Stimulated activated memory B cell treated with anti-CD40 and anti-IgM and Interleukin-4, amounts not matched to agents 10 μg/mL and 1 μg/mL and 100 μg/mL, for 72 hours (primary cell): ENCODE results near the gene TBC1D3I.
"Not testable (repeated sequence)": the region's sequence is repeated elsewhere in the genome, so short reads cannot be mapped to it uniquely, and the experiment has no call there.

Experiments used
- ATAC-seq: fragments of 150-1000 bp; cut with Tn5 transposase; 2 replicates; pipeline ENCODE4 v1.10.0; 2021
- H3K27ac Mint-ChIP-seq: one replicate; pipeline ENCODE4 v1.8.0; 2022; ENCODE audit warnings: mild to moderate bottlenecking, mixed read lengths
- H3K27me3 Mint-ChIP-seq: one replicate; pipeline ENCODE4 v1.8.0; 2022; ENCODE audit warnings: mixed read lengths
- H3K36me3 Mint-ChIP-seq: one replicate; pipeline ENCODE4 v1.8.0; 2022; ENCODE audit warnings: mixed read lengths
- H3K4me1 Mint-ChIP-seq: one replicate; pipeline ENCODE4 v1.8.0; 2022; ENCODE audit warnings: mixed read lengths
- H3K4me3 Mint-ChIP-seq: one replicate; pipeline ENCODE4 v1.8.0; 2022; ENCODE audit warnings: mild to moderate bottlenecking, moderate library complexity, mixed read lengths
- H3K9me3 Mint-ChIP-seq: one replicate; pipeline ENCODE4 v1.8.0; 2022; ENCODE audit warnings: mixed read lengths

The TBC1D3I gene

DNA sequence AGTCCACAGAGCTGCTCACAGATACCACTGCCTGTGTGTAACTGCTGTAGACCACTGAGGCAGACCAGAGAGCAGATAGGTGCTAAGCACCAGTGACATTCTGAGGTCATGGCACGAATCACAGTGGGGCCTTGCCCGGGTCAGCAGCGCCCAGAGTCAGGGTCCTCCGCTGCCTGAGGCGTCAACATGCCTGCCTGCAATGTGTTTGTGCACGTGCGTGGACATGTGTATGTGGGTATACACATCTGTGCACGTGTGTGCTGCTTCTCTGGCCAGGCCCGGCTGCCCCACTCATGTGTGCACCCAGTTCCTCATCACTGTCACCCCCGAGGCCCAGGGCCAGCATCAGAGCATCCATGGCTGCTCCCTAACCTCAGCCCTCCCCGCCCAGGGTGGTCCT is at the start of gene TBC1D3I:
TSS of gene TBC1D3I (minus strand) at position 101 of the 400 bp plus-strand sequence. CDS start 1,585 bp downstream, outside the sequence.
- H3K36me3 Mint-ChIP-seq, H3K4me1 Mint-ChIP-seq, H3K27ac Mint-ChIP-seq, ATAC-seq, H3K9me3 Mint-ChIP-seq, H3K27me3 Mint-ChIP-seq, H3K4me3 Mint-ChIP-seq: not testable (repeated sequence)

DNA sequence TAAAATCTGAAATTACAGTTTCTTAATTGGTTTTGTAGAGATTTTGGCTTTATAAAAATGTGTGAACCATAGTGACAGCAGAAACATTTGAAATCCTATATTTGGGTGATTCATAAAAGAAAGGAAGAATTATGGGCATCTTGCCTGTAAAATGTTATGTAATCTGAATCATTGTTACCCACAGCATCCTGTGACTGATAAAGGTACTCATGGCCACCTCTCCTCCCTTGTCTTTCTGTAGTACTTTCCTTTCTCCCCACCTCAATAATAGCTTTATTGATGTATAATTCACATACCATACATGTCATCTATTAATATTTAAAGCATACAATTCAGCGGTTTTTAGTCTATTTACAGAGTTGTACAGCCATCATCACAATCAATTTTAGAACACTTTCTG is 30.8 kb upstream of the TBC1D3I start:
- H3K36me3 Mint-ChIP-seq, H3K4me3 Mint-ChIP-seq, H3K4me1 Mint-ChIP-seq, ATAC-seq, H3K27ac Mint-ChIP-seq, H3K27me3 Mint-ChIP-seq, H3K9me3 Mint-ChIP-seq: not testable (repeated sequence)

DNA sequence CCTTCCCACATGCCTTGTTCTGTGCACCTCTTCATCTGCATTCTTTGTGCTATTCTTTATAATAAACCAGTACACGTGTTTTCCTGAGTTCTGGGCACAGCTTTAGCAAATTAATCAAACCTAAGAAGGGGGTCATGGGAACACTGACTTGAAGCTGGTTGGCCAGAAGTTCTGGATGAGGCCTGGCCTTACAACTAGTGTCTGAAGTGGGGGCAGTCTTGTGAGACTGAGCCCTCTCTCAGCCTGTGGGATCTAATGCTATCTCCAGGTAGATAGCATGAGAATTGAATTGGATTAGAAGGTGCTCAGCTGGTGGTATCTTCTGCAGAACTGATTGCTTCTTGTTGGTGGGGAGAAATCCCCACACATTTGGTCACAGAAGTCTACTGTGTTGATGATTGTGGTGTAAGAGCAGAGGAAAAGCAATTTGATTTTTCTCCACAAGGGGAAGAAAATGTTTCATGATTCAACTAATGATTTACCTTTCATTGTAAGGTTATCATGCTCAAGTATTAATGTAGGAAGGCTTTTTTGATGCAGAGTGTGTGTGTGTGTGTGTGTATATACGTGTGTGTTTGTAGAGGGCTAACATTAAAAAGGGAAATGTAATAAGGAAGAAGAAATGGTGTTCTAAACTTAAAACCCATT is 25.7 kb upstream of the TBC1D3I start:
- not testable (repeated sequence) for H3K4me3 Mint-ChIP-seq, H3K27me3 Mint-ChIP-seq, H3K36me3 Mint-ChIP-seq, H3K9me3 Mint-ChIP-seq, ATAC-seq, H3K27ac Mint-ChIP-seq, H3K4me1 Mint-ChIP-seq

DNA sequence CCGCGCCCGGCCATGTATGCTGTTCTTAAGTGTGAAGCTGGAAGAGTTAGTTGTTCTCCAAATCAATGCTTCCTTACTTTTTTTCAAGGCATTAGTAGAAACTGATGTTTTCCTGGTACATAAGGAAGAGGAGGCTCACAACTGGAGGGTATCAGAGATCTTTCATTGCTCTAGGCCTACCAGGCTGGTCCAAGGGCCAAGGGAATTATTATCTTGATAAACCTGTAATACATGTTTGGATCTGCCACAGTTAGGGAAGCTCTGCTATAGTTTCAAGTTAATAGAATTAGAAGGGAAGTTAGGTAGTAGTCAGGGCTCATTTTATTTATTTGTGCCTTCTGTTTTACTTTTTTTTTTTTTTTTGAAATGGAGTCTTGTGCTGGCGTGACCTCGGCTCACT is 19.8 kb upstream of the TBC1D3I start:
- H3K4me1 Mint-ChIP-seq, H3K27ac Mint-ChIP-seq, H3K9me3 Mint-ChIP-seq, H3K4me3 Mint-ChIP-seq, H3K36me3 Mint-ChIP-seq, ATAC-seq, H3K27me3 Mint-ChIP-seq: not testable (repeated sequence)

DNA sequence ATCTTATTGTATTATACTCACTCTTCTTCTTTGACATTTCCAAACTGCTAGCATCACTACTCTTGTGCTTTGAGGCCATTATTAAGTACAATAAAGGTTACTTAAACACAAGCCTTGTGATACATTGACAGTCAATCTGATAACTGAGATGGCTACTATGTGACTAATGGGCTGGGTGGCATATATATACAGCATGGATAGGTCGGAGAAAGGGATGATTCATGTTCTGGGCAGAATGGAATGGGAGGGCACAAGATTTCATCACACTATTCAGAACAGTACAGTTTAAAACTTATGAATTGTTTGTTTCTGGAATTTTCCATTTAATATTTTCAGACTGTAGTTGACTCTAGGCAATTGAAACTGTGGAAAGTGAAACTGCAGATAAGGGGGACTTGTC is 18.9 kb upstream of the TBC1D3I start:
- ATAC-seq, H3K4me3 Mint-ChIP-seq, H3K4me1 Mint-ChIP-seq: not testable (repeated sequence)

DNA sequence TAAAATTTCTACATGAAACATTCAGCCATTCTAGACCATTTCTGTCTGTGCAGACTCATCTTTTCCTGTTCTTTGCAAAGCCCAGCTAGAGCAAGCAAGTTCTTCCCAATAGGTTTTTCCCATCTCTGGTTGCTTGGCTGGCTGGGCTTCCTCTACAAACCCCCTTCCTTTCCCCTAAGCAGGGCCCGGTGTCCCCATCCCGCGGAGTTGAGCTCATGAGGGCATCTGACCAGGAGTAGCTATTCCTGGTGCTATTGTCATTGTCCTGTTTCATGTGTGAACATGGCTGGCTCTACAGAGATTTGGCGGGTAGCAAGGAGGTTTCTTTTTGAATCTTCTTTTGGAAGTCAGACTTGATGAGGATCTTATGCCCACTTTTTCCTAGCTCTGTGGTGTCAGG is 22.3 kb downstream of the TBC1D3I start:
- ATAC-seq, H3K4me1 Mint-ChIP-seq, H3K27me3 Mint-ChIP-seq, H3K27ac Mint-ChIP-seq, H3K36me3 Mint-ChIP-seq, H3K9me3 Mint-ChIP-seq, H3K4me3 Mint-ChIP-seq: not testable (repeated sequence)

More for the DNA sequence above, 18.9 kb upstream of the TBC1D3I start:
- not testable (repeated sequence) for H3K27me3 Mint-ChIP-seq, H3K27ac Mint-ChIP-seq, H3K9me3 Mint-ChIP-seq, H3K36me3 Mint-ChIP-seq

DNA sequence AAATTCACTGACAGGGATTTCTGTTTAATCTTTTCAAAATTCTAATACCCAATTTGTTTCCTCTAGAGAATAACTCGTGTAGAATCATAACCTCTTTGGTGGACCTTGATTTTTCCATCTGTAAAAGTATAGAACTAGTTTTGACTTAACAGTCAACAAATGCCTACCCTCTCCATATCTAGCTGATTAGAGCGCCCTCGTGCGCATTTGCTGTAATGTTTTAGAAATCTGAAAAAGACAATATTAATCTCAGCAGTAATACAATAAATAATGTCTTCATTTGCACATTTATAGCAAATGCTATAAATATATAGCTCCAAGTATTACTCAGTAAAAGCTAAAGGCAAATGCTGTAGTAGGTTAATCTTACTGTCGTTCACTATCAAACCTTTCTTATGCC is 34.7 kb downstream of the TBC1D3I start:
- H3K4me3 Mint-ChIP-seq, H3K27ac Mint-ChIP-seq, H3K27me3 Mint-ChIP-seq, H3K4me1 Mint-ChIP-seq, H3K36me3 Mint-ChIP-seq, ATAC-seq, H3K9me3 Mint-ChIP-seq: not testable (repeated sequence)

DNA sequence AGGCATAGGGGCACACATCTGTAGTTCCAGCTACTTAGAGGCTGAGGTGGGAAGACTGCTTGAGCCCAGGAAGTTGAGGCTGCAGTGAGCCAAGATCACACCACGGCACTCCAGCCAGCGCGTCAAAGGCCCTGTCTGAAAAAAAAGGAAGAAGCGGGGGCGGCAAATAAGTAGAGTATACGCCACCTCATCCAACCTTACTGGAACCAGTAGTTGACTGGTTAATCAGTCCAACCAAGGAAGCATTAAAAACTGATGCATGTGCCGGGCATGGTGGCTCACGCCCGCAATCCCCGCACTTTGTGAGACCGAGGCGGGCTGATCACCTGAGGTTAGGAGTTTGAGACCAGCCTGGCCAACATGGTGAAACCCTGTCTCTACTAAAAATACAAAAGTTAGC is 41.4 kb downstream of the TBC1D3I start:
- not testable (repeated sequence) for ATAC-seq, H3K9me3 Mint-ChIP-seq, H3K4me3 Mint-ChIP-seq, H3K27ac Mint-ChIP-seq, H3K36me3 Mint-ChIP-seq, H3K4me1 Mint-ChIP-seq
- peaks cover 26% of the 10 kb centered on the region for H3K27me3 Mint-ChIP-seq

DNA sequence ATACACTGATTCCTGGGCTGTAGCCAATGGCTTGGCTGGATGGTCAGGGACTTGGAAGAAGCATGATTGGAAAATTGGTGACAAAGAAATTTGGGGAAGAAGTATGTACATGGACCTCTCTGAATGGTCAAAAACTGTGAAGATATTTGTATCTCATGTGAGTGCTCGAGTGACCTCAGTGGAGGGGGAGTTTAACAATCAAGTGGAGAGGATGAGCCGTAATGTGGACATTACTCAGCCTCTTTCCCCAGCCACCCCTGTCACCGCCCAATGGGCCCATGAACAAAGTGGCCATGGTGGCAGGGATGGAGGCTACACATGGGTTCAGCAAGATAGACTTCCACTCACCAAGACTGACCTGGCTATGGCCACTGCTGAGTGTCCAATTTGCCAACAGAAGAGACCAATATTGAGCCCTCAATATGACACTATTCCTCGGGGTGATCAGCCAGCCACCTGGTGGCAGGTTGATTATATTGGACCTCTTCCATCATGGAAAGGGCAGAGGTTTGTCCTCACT is 42.7 kb downstream of the TBC1D3I start:
- not testable (repeated sequence) for H3K4me3 Mint-ChIP-seq, ATAC-seq, H3K36me3 Mint-ChIP-seq, H3K27ac Mint-ChIP-seq, H3K4me1 Mint-ChIP-seq
- Mint-ChIP-seq H3K9me3 (peaks cover 10% of the 10 kb centered on the region), H3K27me3 (peaks cover 36% of the 10 kb centered on the region)

DNA sequence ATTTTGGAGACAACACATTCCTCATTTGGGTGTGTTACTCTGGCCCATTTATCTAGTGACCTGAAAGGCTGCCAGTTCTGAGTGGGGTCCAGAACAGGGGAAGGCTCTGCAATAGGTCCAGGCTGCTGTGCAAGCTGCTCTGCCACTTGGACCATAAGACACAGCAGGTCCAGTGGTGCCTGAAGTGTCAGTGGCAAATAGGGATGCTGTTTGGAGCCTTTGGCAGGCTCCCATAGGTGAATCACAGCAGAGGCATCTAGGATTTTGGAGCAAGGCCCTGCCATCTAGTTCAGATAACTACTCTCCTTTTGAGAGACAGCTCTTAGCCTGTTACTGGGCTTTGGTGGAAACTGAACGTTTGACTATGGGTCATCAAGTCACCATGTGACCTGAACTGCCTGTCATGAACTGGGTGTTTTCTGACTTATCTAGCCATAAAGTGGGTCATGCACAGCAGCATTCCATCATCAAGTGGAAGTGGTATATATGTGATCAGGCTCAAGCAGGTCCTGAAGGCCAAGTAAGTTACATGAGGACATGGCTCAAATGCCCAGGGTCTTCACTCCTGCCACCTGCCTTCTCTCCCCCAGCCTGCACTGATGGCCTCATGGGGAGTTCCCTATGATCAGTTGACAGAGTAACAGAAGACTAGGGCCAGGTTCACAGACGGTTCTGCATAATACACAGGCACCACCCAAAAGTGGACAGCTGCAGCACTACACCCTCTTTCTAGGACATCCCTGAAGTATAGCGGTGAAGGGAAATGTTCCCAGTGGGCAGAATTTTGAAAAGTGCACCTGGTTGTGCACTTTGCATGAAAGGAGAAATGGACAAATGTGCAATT is 43.4 kb downstream of the TBC1D3I start:
- not testable (repeated sequence) for ATAC-seq, H3K27ac Mint-ChIP-seq, H3K4me3 Mint-ChIP-seq, H3K36me3 Mint-ChIP-seq, H3K4me1 Mint-ChIP-seq
- Mint-ChIP-seq H3K27me3 (peaks cover 43% of the 10 kb centered on the region), H3K9me3 (peaks cover 10% of the 10 kb centered on the region)

DNA sequence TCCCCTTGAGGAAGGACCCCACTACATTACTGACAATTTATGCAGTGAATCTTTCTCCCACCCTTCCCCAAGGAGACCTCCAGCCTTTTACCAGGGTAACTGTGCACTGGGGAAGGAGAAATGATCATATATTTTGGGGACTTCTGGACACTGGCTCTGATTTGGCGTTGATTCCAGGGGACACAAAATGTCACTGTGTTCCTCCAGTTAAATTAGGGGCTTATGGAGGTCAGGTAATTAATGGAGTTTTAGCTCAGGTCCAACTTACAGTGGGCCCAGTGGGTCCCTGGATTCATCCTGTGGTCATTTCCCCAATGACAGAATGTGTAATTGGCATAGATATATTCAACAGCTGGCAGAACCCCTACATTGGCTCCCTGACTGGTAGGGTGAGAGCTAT is 44.8 kb downstream of the TBC1D3I start:
- H3K4me3 Mint-ChIP-seq, H3K36me3 Mint-ChIP-seq, H3K4me1 Mint-ChIP-seq, H3K27ac Mint-ChIP-seq, ATAC-seq: not testable (repeated sequence)
- H3K27me3 Mint-ChIP-seq: peaks cover 57% of the 10 kb centered on the region
- peaks cover 10% of the 10 kb centered on the region for H3K9me3 Mint-ChIP-seq

DNA sequence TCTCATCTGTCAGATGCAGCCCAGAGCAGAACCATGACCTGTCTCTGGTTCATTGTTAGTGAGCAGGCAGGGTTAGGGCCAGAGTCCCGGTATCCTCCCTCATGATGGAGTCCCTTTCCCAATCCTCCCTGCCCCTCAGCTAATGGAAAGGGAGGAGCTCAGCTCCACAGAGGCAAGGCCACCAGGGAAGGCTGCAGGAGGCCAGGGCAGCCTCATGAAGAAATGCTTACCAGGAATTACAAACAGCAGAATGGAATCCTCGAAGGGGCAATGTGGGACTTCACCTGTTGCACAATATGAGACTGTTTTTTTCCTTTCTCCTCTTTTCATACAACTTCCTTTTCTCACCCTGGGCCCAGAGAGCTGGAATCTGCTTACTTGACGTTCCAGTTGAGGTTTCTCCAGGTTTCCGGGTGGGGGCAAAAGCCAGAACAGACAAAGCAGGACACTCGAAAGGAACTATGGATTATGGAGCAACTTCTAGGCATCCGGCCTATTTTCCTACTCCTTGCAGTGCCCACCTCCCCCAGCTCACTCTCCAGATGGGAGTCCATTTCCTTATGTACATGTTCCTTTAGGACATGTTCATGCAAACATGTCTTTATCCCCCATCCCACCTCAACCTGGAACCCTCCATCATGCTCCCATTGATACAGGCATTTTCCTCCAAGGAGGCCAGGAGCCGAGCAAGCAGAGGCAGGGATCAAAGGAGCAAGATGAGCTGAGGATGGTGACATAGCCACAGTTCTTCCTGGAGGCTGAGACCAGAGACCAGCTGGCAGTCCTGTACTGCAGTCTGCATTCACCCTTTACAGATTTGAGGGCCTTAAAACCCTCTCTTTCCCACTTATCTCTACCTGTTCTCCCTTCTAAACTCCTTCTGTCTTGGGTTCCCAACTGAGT is 48.7 kb downstream of the TBC1D3I start:
- peaks cover 10% of the 10 kb centered on the region for H3K9me3 Mint-ChIP-seq
- H3K27me3 Mint-ChIP-seq: peaks cover 71% of the 10 kb centered on the region
- H3K4me3 Mint-ChIP-seq, H3K36me3 Mint-ChIP-seq, ATAC-seq, H3K27ac Mint-ChIP-seq: not testable (repeated sequence)
- peaks cover 15% of the 10 kb centered on the region for H3K4me1 Mint-ChIP-seq

DNA sequence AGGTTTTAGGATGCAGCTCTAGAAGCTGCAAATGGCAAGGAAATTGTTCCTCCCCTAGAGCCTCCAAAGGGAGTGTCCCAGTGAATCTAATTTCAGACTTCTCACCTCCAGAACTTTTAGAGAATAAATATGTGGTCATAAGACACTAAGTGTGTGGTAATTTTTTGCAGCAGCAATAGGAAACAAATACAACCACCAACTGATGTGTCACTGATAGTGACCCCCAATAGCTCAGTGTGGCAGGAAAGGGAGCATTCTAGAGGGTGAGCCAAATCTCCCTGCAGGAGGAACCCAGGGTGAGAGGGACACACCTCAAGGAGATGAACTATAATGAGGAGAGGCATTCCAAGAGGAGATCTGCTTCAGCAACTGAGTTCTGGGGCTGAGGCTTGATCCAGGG is 49.5 kb downstream of the TBC1D3I start:
- H3K27me3 Mint-ChIP-seq: peaks cover 71% of the 10 kb centered on the region
- ATAC-seq: no peak
- peaks cover 23% of the 10 kb centered on the region for H3K4me1 Mint-ChIP-seq
- peaks cover 10% of the 10 kb centered on the region for H3K9me3 Mint-ChIP-seq
- no peak overlapping the region for H3K27ac Mint-ChIP-seq
- H3K4me3 Mint-ChIP-seq: no peak overlapping the region
- H3K36me3 Mint-ChIP-seq: no peaks in the 10 kb centered on the region

DNA sequence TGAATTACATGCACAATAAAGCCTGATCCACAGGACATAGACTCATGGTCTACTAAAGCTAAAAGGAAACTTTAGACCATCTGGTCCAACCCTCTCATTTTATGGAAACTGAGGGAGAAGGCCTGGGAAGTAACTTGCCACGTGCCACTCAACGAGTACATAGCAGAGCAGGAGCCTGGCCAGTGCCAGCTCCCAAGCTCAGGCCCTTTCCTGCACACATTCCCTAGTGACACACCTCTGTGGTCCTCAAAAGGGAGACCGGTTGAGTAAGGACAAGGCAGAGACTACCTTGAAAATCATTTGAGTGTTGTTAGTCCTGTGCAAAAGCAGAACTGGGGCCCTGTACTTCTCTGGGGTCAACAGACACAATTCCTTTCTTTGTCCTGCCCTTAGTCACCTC is 50.7 kb downstream of the TBC1D3I start:
- Mint-ChIP-seq H3K27ac (no peak overlapping the region), H3K27me3 (peaks cover 62% of the 10 kb centered on the region), H3K4me1 (peaks cover 29% of the 10 kb centered on the region), H3K4me3 (no peak overlapping the region), H3K9me3 (peaks cover 9% of the 10 kb centered on the region), H3K36me3 (no peaks in the 10 kb centered on the region)
- no peak for ATAC-seq

DNA sequence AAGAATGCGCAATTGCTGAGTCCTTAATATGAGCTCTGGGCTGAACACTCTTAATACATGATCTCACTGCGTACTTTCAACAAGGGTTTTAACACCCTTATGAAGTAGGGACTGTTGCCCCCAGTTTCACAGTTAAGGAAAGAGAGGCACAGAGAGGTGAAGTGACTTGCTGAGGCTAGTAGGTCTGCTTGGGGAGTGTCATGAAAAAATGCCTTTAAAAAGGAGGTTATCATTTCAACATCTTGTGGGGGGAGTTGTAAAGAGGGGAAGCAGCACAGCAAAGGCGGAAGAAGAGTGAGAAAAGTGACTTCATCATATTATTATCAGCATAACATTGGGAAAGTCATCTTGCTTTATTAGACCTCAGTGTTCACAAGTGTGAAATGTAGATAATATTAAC is 51.4 kb downstream of the TBC1D3I start:
- peaks cover 55% of the 10 kb centered on the region for H3K27me3 Mint-ChIP-seq
- no peak overlapping the region for H3K4me3 Mint-ChIP-seq
- H3K27ac Mint-ChIP-seq: no peak overlapping the region
- H3K9me3 Mint-ChIP-seq: peaks cover 4% of the 10 kb centered on the region
- no peak for ATAC-seq
- H3K36me3 Mint-ChIP-seq: no peaks in the 10 kb centered on the region
- peaks cover 29% of the 10 kb centered on the region for H3K4me1 Mint-ChIP-seq
